CMK (cell line): ENCODE results near the gene TMEM131L.
"Not testable (repeated sequence)": the region's sequence is repeated elsewhere in the genome, so short reads cannot be mapped to it uniquely, and the experiment has no call there.

Source experiments
- DNase-seq: peaks from one replicate; pipeline ENCODE4 v3.0.0-alpha.2; 2010; ENCODE audit warnings: low read depth

TMEM131L gene

GRCh38 chr4:153447175-153447905, 18.8 kb upstream of the TMEM131L start:
- DNase-seq = no peak

GRCh38 chr4:153448003-153448731, 18.0 kb upstream of the TMEM131L start:
- DNase-seq = no peak

GRCh38 chr4:153449338-153449737, 16.8 kb upstream of the TMEM131L start:
- no peak for DNase-seq

GRCh38 chr4:153450544-153450917, 15.6 kb upstream of the TMEM131L start:
- no peak for DNase-seq

GRCh38 chr4:153451145-153451544, 15.0 kb upstream of the TMEM131L start:
- DNase-seq = not testable (repeated sequence)

GRCh38 chr4:153451911-153452657, 14.1 kb upstream of the TMEM131L start:
- no peak for DNase-seq

GRCh38 chr4:153452658-153453378, 13.3 kb upstream of the TMEM131L start:
- DNase-seq = no peak

- no peak for DNase-seq
Measured at GRCh38 chr4:153453402-153453801, 12.8 kb upstream of the TMEM131L start.

GRCh38 chr4:153458969-153459368, 7.2 kb upstream of the TMEM131L start:
- no peak for DNase-seq

- not testable (repeated sequence) for DNase-seq
Measured at GRCh38 chr4:153461549-153461948, 4.6 kb upstream of the TMEM131L start.

GRCh38 chr4:153464068-153464467, 2.1 kb upstream of the TMEM131L start:
- no peak for DNase-seq

- DNase-seq = no peak
Measured at GRCh38 chr4:153465140-153465539, 1.0 kb upstream of the TMEM131L start.

- DNase-seq = no peak
Measured at GRCh38 chr4:153465615-153466080, 512 bp upstream of the TMEM131L start.

GRCh38 chr4:153466949-153467896, 1.1 kb downstream of the TMEM131L start:
- DNase-seq = no peak

GRCh38 chr4:153467897-153468262, 1.7 kb downstream of the TMEM131L start:
- no peak for DNase-seq

- DNase-seq = no peak
Measured at GRCh38 chr4:153468587-153468986, 2.4 kb downstream of the TMEM131L start.

GRCh38 chr4:153469031-153469430, 2.9 kb downstream of the TMEM131L start:
- DNase-seq = no peak

- DNase-seq = not testable (repeated sequence)
Measured at GRCh38 chr4:153471071-153471697, 5.0 kb downstream of the TMEM131L start.

- DNase-seq = no peak
Measured at GRCh38 chr4:153471698-153472093, 5.5 kb downstream of the TMEM131L start.
